Stimulated activated CD4-positive, alpha-beta T cell treated with anti-CD3 and anti-CD28 coated beads, Interleukin-12 subunit alpha, Interleukin-12 subunit beta, amount 100 ng/mL, for 48 hours (primary cell): ENCODE measurements around the gene DDIAS.
"Not testable (repeated sequence)": the region's sequence is repeated elsewhere in the genome, so short reads cannot be mapped to it uniquely, and the experiment has no call there.

Experiments used
- DNase-seq, 3 donors: peaks; one replicate each; pipeline ENCODE4 v3.0.0-alpha.2; 2020; ENCODE audit warnings: low read depth in 2 of 3, low spot score in 1 of 3

DDIAS gene

GRCh38 chr11:82901165-82901921 is at the start of gene DDIAS:
Gene DDIAS, plus strand, starts transcription at chr11:82901736. Its CDS starts 13,003 bp downstream, at chr11:82914739.
- DNase-seq: peak; percentile 91 to 92 (median 91)

GRCh38 chr11:82854242-82854641 is 47.3 kb upstream of the DDIAS start:
- DNase-seq: no peak

- DNase-seq: not testable (repeated sequence)
These were observed 46.6 kb upstream of the DDIAS start for GRCh38 chr11:82854916-82855315.

GRCh38 chr11:82855616-82856015 is 45.9 kb upstream of the DDIAS start:
- no peak for DNase-seq

GRCh38 chr11:82857145-82857544 is 44.4 kb upstream of the DDIAS start:
- no peak for DNase-seq

- no peak for DNase-seq
These were observed 43.4 kb upstream of the DDIAS start for GRCh38 chr11:82858133-82858532.

GRCh38 chr11:82858556-82859091 is 42.9 kb upstream of the DDIAS start:
- DNase-seq: no peak

- no peak for DNase-seq
These were observed 41.8 kb upstream of the DDIAS start for GRCh38 chr11:82859750-82860149.

- DNase-seq: no peak
These were observed 39.2 kb upstream of the DDIAS start for GRCh38 chr11:82862379-82862778.

GRCh38 chr11:82863209-82863608 is 38.3 kb upstream of the DDIAS start:
- no peak for DNase-seq

- no peak for DNase-seq
These were observed 37.3 kb upstream of the DDIAS start for GRCh38 chr11:82864268-82864667.

- no peak for DNase-seq
These were observed 35.7 kb upstream of the DDIAS start for GRCh38 chr11:82865841-82866240.

GRCh38 chr11:82867495-82868082 is 33.9 kb upstream of the DDIAS start:
- DNase-seq: peak; percentile 30 to 83 (median 60)

- DNase-seq: no peak
These were observed 31.9 kb upstream of the DDIAS start for GRCh38 chr11:82869657-82870056.

- DNase-seq: no peak
These were observed 29.9 kb upstream of the DDIAS start for GRCh38 chr11:82871646-82872045.

- no peak for DNase-seq
These were observed 29.0 kb upstream of the DDIAS start for GRCh38 chr11:82872377-82873150.

- no peak for DNase-seq
These were observed 27.6 kb upstream of the DDIAS start for GRCh38 chr11:82873919-82874333.

GRCh38 chr11:82874646-82875523 is 26.7 kb upstream of the DDIAS start:
- no peak for DNase-seq

- DNase-seq: no peak
These were observed 17.7 kb upstream of the DDIAS start for GRCh38 chr11:82883853-82884252.

- no peak for DNase-seq
These were observed 12.2 kb upstream of the DDIAS start for GRCh38 chr11:82889133-82890001.
